ENCODE data around the gene NIT1. TPM values are rescaled to one million over a fixed set of nuclear protein-coding genes. Genes with fewer than 3 reads are reported as not detected.
A peak's percentile ranks its signal among the peaks of the same experiment; 100 is the strongest.

The NIT1 gene
- polyA plus RNA-seq, 1 experiment: 19.2 TPM

DNA sequence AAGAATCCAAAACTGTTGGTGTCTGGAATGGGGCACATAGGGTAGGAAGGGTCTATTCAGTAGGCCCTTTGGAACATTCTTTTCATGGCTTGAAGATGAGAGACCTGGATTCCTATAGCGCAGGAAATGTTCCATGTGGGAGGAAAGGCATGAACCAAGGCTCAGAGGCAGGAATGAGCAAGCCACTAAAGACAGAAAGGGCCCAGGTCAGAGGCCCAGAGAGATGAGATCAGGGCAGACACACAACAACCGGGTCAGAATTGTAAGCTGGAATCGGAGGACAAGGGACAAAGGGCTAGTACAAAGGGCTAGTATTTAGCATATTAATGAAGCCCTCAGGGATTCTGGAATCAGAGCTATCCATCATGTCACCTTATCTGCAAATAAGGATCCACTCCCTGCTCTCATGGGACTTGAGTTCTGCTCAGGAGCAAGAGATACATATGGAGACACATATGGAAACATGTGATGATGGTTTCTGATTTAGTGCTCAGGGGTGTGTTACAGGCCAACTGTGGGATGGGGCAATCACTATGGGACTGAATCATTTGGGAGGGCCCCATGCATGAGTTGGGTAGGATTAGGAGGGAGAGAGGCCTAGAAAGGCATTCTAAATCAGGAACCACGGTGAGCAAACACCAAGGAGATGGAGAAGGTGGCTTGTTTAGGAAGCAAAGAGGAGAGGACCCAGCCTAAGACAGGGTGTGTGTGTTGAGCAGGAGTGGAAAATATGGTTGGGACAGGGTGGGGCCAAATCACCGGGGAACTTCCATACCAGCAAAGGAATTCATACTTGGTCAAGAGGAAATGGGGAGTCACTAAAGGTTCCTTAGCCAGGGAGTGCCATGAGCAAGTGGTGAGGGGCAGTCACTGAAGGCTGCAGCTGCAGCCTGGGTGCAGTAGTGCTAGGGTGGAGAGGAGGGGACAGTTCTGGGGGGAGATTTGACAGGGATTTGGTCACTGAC lies 37.2 kb upstream of the NIT1 start:
- POLR2A ChIA-PET: no interaction called here
- CTCF ChIA-PET: interaction anchor here (0.6 to 1.3 kb wide), 2 partner anchors 17 to 81 kb away, joined by 3 to 4 read pairs; partner anchors contain the start of gene KLHDC9
- no peak overlapping the region for H3K4me3 ChIP-seq (ENCODE audit: low read depth, low read length)
- no peak overlapping the region for H3K27ac ChIP-seq (ENCODE audit: low read depth, low read length)
- H3K27me3 ChIP-seq (ENCODE audit: control insufficient read depth, insufficient read depth, low read length): no peaks in the 10 kb centered on the region
- no peak for TF ChIP-seq CTCF (IDR thresholded peaks at IDR 0.05; ENCODE audit: low read depth, low read length)
- DNase-seq (ENCODE audit: low read depth, low spot score): no peak
- H3K9me3 ChIP-seq (ENCODE audit: control insufficient read depth, insufficient read depth, low read length): no peaks in the 10 kb centered on the region; the same call in 1 of the 2 replicates

- no peaks in the 10 kb centered on the region for H3K27me3 ChIP-seq (ENCODE audit: control insufficient read depth, insufficient read depth, low read length)
- no peak for TF ChIP-seq CTCF (IDR thresholded peaks at IDR 0.05; ENCODE audit: low read depth, low read length)
- ChIA-PET POLR2A (no interaction called here), CTCF (interaction anchor here (1.3 kb wide), 1 partner anchor 16 kb away, joined by 4 read pairs; the partner anchor contains the start of gene KLHDC9)
- no peaks in the 10 kb centered on the region; the same call in 1 of the 2 replicates for H3K9me3 ChIP-seq (ENCODE audit: control insufficient read depth, insufficient read depth, low read length)
- no peak overlapping the region for H3K4me3 ChIP-seq (ENCODE audit: low read depth, low read length)
- H3K27ac ChIP-seq (ENCODE audit: low read depth, low read length): no peak overlapping the region
- no peak for DNase-seq (ENCODE audit: low read depth, low spot score)
Observed at GRCh38 chr1:161081519-161081918, 36.4 kb upstream of the NIT1 start.

DNA sequence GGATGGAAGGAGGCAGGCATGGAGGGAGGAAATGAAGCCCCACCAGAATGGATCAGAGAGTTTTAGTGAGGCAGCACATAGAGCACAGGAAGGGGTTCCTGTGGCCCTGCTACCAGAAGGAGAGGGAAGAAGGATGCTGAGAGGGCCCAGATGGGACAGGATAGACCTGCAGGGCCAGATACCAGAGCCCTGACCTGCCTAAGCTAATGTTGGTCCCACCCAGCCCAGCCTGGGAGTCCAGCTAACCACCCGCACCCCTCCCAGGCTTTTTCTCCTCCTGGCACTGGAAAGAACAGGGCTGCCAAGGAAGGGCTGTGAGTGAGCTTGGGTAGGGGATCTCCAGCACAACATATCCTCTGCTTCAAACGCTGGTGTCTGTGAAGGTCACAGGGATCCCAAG lies 35.4 kb upstream of the NIT1 start:
- POLR2A ChIA-PET: interaction anchor here (1.5 kb wide), 1 partner anchor 37 kb away, joined by 5 read pairs; the partner anchor contains the start of gene USF1
- H3K27ac ChIP-seq (ENCODE audit: low read depth, low read length): no peak overlapping the region
- TF ChIP-seq CTCF (IDR thresholded peaks at IDR 0.05; ENCODE audit: low read depth, low read length): no peak
- H3K27me3 ChIP-seq (ENCODE audit: control insufficient read depth, insufficient read depth, low read length): no peaks in the 10 kb centered on the region
- CTCF ChIA-PET: no interaction called here
- no peaks in the 10 kb centered on the region; the same call in 1 of the 2 replicates for H3K9me3 ChIP-seq (ENCODE audit: control insufficient read depth, insufficient read depth, low read length)
- DNase-seq (ENCODE audit: low read depth, low spot score): no peak
- H3K4me3 ChIP-seq (ENCODE audit: low read depth, low read length): no peak overlapping the region

- H3K9me3 ChIP-seq (ENCODE audit: control insufficient read depth, insufficient read depth, low read length): no peaks in the 10 kb centered on the region; the same call in 1 of the 2 replicates
- POLR2A ChIA-PET: interaction anchor here (1.5 kb wide), 1 partner anchor 38 kb away, joined by 5 read pairs; the partner anchor contains the start of gene USF1
- DNase-seq (ENCODE audit: low read depth, low spot score): peak; percentile 51
- TF ChIP-seq CTCF (IDR thresholded peaks at IDR 0.05; ENCODE audit: low read depth, low read length): no peak
- H3K27me3 ChIP-seq (ENCODE audit: control insufficient read depth, insufficient read depth, low read length): no peaks in the 10 kb centered on the region
- H3K27ac ChIP-seq (ENCODE audit: low read depth, low read length): peak overlapping the region; percentile 70
- CTCF ChIA-PET: interaction anchor here (0.6 to 3.6 kb wide), 3 partner anchors 38 to 93 kb away, joined by 3 to 13 read pairs (median 12); no protein-coding TSS in a partner anchor
- H3K4me3 ChIP-seq (ENCODE audit: low read depth, low read length): no peak overlapping the region
Observed at GRCh38 chr1:161082996-161083747, 34.7 kb upstream of the NIT1 start.
